Mesodermal cell (in vitro differentiated cells): ENCODE measurements around the gene RNF151.

ENCODE experiments used
- H3K27ac ChIP-seq: 2 replicates; pipeline ENCODE4 v1.7.0; 2013; ENCODE audit warnings: mild to moderate bottlenecking, low read depth, low read length, moderate library complexity; ENCODE audit not compliant: severe bottlenecking
- H3K36me3 ChIP-seq: 2 replicates; pipeline ENCODE4 v1.7.1; 2013; ENCODE audit warnings: mild to moderate bottlenecking, low read length, moderate library complexity; ENCODE audit not compliant: control insufficient read depth, insufficient read depth
- H3K4me1 ChIP-seq: one replicate; pipeline ENCODE4 v1.7.1; 2013; ENCODE audit warnings: mild to moderate bottlenecking, low read length; ENCODE audit not compliant: insufficient read depth, control insufficient read depth, poor library complexity, severe bottlenecking
- H3K4me3 ChIP-seq: 2 replicates; pipeline ENCODE4 v1.7.0; 2013; ENCODE audit warnings: low read length, control low read depth, mild to moderate bottlenecking; ENCODE audit not compliant: insufficient read depth, poor library complexity, severe bottlenecking; ENCODE audit errors: extremely low read depth
- H3K9me3 ChIP-seq: 2 replicates; pipeline ENCODE4 v1.7.1; 2013; ENCODE audit warnings: mild to moderate bottlenecking, low read length, moderate library complexity; ENCODE audit not compliant: control insufficient read depth
- whole genome bisulfite sequencing, 2 experiments: methylation state at CpG; one replicate each; pipeline ENCODE4 v1.1.5; 2013; ENCODE audit warnings: missing lambda C conversion rate in 2 of 2; ENCODE audit not compliant: insufficient coverage in 2 of 2; 5-methylcytosine and 5-hydroxymethylcytosine counted together

Gene RNF151

DNA sequence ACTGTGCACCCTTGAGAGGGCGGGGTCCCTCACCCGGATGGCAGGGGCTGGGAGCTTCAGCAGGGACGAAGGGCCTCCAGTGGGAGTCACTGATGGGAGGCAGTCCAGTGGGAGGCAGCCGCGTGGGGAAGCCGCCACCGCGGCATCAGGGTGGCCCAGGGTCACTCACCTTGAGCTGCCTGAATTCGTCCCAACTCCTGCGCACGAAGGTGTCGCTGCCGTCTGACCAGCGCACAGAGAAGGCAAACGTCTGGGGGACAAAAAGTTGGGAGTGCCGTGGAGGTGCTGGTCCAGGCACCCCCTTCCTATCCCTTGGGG, 14.1 kb downstream of the RNF151 start:
- H3K4me1 ChIP-seq: peaks cover 15% of the 10 kb centered on the region
- no peaks in the 10 kb centered on the region for H3K9me3 ChIP-seq
- no peak overlapping the region for H3K27ac ChIP-seq
- 51 to 53% methylated on average over 16 of the region's 16 CpGs for WGBS, 2 experiments
- peaks cover 39% of the 10 kb centered on the region for H3K36me3 ChIP-seq
- H3K4me3 ChIP-seq: no peak overlapping the region

DNA sequence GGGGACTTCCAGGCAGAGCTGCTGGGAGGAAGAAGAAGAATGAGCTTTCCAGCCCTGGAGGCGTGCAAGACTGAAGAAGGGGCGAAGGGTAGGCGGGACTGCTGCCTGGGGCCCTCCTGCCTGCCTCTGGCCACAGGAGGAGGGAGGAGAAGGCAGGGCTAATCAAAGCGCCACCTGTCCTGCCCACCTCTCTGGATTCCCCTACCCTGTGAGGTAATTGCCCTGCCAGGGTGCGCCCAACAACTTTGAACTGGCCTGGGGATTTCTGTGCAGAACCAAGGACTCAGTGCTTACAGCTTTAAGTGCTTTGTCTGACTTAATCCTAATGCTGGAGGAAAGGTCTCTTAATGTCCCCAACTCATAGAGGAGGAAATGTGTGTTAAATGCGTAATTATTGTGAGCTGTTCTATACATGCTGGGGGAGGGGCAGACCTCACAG, 14.8 kb downstream of the RNF151 start, which contains the start of gene NOXO1:
Gene NOXO1, minus strand, starts transcription at position 72 of the 439 bp plus-strand sequence. CDS start 290 bp downstream, outside the sequence.
- 59 to 70% methylated on average over 5 of the region's 6 CpGs for WGBS, 2 experiments
- H3K4me1 ChIP-seq: peaks cover 15% of the 10 kb centered on the region
- no peak within 1 kb of the TSS for H3K27ac ChIP-seq
- H3K9me3 ChIP-seq: no peaks in the 10 kb centered on the region
- H3K36me3 ChIP-seq: peaks cover 39% of the 10 kb centered on the region
- H3K4me3 ChIP-seq: no peak within 1 kb of the TSS

DNA sequence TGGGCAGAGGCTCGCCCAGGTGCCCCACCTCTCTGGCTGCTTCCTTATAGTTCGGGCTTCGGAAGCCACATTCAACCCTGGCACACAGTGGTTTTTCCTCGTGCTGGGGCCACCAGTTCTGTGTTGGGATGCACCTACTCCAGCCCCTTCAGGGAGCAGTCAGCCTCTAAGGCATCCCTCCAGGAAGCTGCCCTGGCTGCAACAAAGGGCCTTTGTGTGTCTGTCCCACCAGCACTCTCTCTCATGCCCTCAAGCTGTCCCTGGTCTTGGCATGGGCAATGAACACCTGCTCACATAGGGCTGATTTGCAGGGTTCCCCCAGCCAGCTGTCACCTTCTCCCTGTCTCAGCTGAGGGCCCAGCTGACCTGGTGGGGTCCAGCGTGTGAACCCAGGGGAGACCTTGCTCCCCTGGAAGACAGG, 15.4 kb downstream of the RNF151 start:
- WGBS, 2 experiments: 54 to 72% methylated on average over 4 of the region's 5 CpGs

DNA sequence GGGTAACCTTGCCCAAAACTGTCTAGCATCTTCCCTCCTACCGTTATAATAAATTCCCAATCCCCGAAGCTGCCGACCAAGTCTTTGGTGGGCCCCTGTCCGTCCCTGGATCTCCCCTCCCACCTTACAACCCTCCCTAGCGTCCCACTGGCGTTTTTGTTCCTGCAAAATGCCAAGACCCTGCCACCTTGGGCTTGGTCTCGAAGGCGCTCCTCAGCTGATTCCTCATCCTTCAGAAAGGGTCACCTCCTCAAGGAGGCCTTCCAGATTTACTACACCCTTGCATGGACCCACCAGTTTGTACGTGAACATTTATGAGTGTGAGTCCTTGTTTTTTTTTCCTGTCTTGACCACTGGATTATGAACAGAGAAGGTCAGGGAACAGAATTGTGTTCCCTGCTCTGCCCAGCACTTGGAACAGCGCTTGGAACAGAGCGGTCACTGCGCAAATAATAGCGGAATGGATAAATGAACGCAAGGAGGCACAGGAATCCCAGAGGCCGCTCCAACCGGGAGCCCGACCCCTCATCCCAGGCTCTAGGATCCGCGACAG, 16.4 kb downstream of the RNF151 start:
- Histone ChIP-seq H3K9me3 (no peaks in the 10 kb centered on the region), H3K4me3 (peak overlapping the region; percentile 84), H3K27ac (peak overlapping the region; percentile 96), H3K36me3 (peaks cover 31% of the 10 kb centered on the region), H3K4me1 (peaks cover 15% of the 10 kb centered on the region)
- 30 to 33% methylated on average over 19 of the region's 19 CpGs for WGBS, 2 experiments

More for the DNA sequence above, 15.4 kb downstream of the RNF151 start:
- H3K4me3 ChIP-seq: no peak overlapping the region
- peaks cover 39% of the 10 kb centered on the region for H3K36me3 ChIP-seq
- no peaks in the 10 kb centered on the region for H3K9me3 ChIP-seq
- peaks cover 15% of the 10 kb centered on the region for H3K4me1 ChIP-seq
- H3K27ac ChIP-seq: no peak overlapping the region

DNA sequence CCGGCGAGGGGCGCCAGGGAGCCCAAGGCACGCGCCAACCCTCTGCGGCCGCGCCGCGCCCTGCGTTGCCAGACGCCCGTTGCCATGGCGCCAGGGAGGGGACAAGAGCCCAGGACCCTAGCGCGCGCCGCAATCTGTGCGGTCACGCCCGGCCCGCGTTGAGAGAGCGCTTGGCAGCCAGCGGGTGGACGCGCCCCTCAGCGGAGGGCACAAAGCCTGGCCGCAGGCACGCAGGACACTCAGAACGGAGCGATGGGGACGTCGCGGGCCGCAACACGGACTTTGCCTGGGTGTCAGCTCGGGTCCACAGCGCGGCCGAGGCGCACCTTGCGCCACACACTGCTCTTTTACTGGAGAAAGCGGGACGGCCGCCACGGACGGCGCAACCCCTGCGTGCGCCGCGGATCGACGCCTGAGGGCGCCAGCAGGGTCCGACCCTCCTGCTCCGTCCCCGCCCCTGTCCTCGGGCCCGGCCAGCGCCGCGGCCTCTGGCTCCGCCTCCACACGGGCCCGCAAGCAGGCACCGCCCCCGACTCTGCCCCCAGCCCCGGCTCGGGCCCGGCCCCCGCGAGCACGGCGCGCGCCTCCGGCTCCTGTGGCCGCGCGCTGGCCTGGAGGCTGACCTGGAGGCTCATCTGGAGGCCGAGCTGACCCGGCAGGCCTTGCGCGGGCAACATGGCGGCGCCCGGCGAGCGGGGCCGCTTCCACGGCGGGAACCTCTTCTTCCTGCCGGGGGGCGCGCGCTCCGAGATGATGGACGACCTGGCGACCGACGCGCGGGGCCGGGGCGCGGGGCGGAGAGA, 17.1 kb downstream of the RNF151 start, which contains the start of gene GFER:
Gene GFER, plus strand, starts transcription at position 650 of the 803 bp plus-strand sequence. Its CDS starts 26 bp downstream, at position 676.
- H3K4me1 ChIP-seq: peaks cover 15% of the 10 kb centered on the region
- H3K36me3 ChIP-seq: peaks cover 25% of the 10 kb centered on the region
- peak within 1 kb of the TSS; percentile 96 for H3K27ac ChIP-seq
- H3K9me3 ChIP-seq: no peaks in the 10 kb centered on the region
- WGBS, 2 experiments: 0% methylated on average over 89 to 99 of the region's 109 CpGs
- peak within 1 kb of the TSS; percentile 84 for H3K4me3 ChIP-seq

DNA sequence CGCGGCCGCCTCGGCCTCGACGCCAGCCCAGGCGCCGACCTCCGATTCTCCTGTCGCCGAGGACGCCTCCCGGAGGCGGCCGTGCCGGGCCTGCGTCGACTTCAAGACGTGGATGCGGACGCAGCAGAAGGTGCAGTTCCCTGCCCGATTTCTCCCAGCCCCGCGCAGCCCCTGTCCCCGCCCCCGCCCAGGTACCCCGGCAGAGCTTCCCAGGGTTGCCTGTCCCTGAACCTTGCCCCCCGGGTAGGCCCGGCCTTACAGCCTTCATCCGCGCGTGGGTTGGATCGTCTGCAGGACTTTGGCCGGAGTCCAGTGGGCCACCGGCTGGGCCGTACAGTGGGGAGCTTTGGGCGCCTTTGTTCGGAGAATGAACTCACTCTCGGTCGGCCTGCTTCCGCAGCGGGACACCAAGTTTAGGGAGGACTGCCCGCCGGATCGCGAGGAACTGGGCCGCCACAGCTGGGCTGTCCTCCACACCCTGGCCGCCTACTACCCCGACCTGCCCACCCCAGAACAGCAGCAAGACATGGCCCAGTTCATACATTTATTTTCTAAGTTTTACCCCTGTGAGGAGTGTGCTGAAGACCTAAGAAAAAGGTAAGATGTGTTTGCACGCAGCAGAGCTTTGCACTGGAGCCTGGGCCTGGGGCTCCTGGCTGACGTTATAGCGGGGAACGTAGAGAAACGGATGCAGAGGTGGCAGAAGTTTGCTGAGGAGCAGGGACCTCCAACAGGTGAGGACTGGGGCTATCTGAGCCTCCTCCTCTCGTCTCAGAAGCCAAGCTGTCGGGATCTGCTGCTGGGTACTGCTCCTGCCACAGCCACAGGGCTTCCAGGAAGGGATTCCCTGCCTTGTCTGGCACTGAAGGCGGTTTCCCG, 17.9 kb downstream of the RNF151 start:
- Histone ChIP-seq H3K9me3 (no peaks in the 10 kb centered on the region), H3K27ac (peak overlapping the region; percentile 96), H3K4me3 (peak overlapping the region; percentile 84), H3K36me3 (peaks cover 23% of the 10 kb centered on the region), H3K4me1 (peaks cover 12% of the 10 kb centered on the region)
- 9 to 12% methylated on average over 47 to 50 of the region's 58 CpGs for WGBS, 2 experiments

DNA sequence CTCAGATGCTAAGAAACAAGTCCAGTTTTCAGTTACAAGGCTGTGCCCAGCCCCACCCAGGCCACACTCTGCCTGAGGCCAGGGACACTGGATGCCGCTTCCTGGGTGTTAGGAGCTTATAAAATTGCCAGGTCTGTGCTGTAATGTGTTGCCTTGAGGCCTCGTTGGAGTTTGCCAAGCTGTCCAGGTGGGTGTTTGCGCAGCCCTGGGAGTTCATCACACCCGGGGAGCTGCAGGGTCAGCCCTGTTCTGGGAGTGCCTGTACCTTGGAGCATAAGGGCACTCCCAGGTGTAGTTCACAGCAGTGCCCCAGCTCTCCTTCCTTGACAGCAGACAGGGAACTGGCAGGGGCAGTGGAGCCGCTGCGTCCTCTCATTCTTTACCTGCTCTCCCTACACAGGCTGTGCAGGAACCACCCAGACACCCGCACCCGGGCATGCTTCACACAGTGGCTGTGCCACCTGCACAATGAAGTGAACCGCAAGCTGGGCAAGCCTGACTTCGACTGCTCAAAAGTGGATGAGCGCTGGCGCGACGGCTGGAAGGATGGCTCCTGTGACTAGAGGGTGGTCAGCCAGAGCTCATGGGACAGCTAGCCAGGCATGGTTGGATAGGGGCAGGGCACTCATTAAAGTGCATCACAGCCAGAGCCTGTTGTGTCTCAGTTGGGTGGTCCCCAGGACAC, 19.0 kb downstream of the RNF151 start:
- 94 to 97% methylated on average over 13 to 14 of the region's 14 CpGs for whole genome bisulfite sequencing, 2 experiments
- Histone ChIP-seq H3K4me1 (peaks cover 12% of the 10 kb centered on the region), H3K36me3 (peaks cover 23% of the 10 kb centered on the region), H3K9me3 (no peaks in the 10 kb centered on the region), H3K27ac (no peak overlapping the region), H3K4me3 (peak overlapping the region; percentile 84)

DNA sequence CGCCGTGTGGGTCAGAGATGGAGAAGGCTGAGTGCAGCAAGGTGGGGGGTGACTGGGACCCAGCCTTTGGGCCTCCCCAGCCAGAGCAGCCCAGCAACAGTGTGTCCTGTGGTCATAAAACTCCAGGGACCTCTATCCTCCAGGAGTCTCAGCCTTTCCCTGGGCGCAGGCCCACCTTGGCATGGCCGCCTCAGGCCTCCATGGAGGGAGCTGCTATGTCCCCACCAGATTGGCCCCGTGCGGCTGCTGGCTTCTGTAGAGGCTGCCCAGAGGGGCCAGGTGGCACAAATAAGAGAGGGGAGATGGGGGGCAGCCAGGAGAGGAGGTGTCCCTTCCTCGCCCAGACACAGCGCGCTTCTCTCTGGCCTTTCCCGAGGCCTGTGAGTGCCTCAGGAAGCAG, 20.5 kb downstream of the RNF151 start:
- peaks cover 23% of the 10 kb centered on the region for H3K36me3 ChIP-seq
- no peak overlapping the region for H3K27ac ChIP-seq
- no peaks in the 10 kb centered on the region for H3K9me3 ChIP-seq
- WGBS, 2 experiments: 95 to 96% methylated on average over 7 to 10 of the region's 10 CpGs
- peaks cover 15% of the 10 kb centered on the region for H3K4me1 ChIP-seq
- H3K4me3 ChIP-seq: no peak overlapping the region

DNA sequence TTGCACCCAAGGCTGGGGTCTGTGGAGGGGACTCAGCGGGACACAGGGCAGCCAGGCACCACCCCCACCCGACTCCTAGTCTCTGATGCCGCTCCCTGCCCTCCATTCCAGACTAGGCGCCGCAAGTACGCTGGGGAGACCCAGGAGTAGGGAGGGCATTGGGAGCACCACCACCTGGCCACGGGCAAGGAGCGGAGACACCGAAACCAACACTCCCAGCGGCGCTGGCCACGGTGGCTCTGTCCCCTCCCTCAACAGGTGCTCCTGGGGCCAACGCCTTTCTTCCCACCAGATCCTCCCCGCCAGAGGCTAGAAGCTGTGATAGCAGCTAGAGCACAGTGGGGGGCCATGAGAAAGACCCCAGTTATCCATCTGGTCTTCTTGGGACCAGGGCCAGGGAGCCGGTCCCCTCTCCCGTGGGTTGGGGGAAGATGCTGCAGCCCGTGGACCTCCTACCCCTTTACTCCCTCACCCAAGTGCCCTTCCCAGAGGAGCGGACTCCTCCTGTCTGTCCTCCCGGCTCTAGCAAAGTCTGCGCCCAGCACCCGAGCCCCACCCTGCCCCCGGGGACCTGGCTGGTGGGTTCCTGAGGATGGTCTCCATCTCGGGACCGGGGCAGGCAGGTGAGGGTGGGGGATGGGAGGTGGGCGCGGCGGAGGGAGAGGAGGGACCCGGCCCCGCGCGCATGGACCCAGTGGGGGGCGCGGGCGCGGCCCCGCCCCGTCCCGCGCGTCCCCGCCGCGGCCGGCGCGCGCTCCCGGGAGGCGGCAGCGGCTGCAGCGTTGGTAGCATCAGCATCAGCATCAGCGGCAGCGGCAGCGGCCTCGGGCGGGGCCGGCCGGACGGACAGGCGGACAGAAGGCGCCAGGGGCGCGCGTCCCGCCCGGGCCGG, 22.8 kb downstream of the RNF151 start, which contains the start of gene SYNGR3:
Gene SYNGR3, plus strand, starts transcription at position 762 of the 892 bp plus-strand sequence. CDS start 133 bp downstream, outside the sequence.
- WGBS, 2 experiments: 10 to 11% methylated on average over 45 to 52 of the region's 67 CpGs
- Histone ChIP-seq H3K4me1 (peaks cover 15% of the 10 kb centered on the region), H3K36me3 (peaks cover 23% of the 10 kb centered on the region), H3K27ac (no peak within 1 kb of the TSS), H3K9me3 (no peaks in the 10 kb centered on the region), H3K4me3 (peak within 1 kb of the TSS; percentile 27)
